ENCODE measurements around the gene TAF13.
"Not testable (repeated sequence)": the region's sequence is repeated elsewhere in the genome, so short reads cannot be mapped to it uniquely, and the experiment has no call there.

TAF13 gene

DNA sequence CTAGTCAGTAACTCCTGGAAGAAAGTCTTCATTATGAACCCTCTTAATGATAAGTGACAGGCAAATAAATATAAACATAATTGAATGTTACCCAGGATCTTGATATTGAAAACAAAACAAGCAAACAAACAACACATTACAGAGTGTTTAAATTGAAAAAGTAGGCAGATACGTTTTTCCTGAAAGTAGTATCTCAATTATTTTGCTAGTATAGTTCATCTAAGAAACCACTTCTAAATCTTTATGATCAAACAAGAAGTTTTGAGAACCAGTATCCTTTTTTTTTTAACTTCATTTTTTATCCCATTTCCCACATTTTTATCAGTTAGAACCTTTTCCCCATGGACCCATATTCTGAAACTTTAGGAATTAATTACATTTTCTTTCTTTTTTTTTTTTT is 30.2 kb downstream of the TAF13 start:
- no peak for DNase-seq

DNA sequence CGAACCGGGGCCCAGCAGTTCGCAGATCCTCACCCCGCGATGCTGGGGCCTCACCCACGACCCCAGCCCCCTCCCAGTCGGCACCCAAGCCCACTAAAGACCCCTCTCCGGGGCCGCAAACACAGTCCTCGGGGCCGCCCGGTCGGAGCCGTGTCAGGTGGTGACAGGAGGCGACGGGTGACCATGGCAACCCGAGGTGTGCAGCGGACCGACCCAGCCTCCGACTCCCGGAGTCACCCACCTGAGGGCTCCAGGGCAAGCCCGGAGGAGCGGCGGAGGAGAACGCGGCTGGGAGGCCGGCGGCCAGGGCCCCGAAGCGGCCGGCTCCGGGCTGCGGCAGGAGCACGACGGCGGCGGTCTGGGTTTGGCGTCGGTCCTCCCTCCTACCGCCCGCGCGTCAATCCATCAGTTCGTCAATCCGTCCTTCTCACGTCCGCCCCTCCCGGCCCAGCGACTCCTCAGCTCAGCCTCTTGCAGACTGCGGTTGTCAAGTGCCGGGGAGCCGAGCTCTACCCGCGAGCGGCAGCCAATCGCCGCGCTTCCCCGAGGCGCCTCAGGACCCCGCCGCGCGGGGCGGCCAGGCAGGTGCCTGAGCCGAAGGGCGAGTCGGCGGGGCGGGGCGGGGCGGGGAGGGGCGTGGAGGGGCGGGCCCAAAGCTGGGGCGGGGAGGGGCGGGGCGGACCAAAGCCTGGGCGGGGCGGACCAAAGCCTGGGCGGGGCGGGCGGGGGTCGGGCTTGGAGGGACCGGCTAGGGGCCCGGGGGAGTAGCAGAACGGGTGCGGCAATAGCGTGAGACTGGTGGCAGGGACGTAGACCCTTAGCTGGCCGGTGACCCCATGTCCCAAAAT is 34.0 kb downstream of the TAF13 start, which contains the start of gene WDR47:
Gene WDR47, minus strand, starts transcription at position 482 of the 848 bp plus-strand sequence. CDS start 18,590 bp downstream, outside the sequence.
- peak; percentile 99 for DNase-seq

DNA sequence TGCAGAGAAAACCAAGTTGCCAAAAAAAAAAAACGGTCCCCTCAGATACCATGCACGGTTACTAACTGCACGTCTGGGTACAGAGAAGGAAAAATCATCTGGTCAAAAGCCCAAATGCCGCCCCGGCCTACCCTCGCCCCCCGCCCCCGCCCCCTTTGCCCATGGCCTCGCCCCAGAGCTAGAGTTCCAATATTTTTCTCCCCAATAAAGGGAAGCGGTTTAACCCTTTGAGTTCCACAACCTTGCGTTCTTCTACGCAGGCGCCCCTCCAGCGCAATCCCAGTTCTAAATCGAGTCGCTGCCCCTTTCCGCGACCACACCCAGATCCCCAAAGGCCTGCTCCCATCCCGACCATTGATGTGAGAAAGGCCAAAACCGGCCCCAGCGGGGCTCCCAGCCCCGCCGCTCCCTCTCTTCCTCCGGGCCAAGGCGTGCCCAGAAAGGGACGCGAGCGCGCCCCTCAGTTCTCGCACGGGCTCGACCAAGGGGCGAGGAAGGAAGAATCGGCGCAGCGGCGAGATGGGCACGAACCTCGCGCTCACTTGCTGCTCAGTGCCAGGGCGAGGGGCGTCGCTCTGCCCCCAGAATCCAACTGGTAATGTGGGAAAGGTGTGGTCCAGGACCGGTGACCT is 34.7 kb downstream of the TAF13 start:
- peak; percentile 74 for DNase-seq

DNA sequence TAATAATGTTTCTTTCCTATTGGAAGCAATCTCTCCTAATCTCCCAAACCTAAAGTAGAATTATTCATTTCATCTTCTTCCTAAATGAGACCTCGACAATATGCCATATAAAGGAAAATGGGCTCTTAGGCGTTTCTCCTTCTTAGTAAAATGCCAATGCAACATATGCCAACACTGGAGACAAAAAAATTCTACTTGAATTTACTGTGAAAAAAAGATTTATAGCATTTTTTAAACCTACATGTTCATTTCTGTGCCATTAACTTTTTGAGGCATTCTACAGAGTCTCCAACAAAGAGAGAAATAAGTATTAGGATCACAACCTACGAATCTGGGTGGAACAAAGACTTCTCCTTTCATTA is 35.2 kb downstream of the TAF13 start:
- no peak for DNase-seq

DNA sequence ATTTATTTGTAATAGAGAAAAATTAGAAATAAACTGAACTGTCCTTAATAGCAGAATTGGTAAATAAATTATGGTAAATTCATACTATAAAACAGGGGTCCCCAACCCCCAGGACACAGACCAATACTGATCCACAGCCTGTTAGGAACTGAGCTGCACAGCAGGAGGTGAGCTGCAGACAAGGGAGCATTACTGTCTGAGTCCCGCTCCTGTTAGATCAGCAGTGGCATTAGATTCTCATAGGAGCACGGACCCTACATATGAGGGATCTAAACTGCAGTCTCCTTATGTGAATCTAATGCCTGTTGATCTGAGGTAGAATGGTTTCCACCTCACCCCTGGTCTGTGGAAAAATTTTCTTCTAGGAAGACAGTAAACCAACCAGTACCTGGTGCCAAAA is 41.4 kb downstream of the TAF13 start:
- no peak for DNase-seq

DNA sequence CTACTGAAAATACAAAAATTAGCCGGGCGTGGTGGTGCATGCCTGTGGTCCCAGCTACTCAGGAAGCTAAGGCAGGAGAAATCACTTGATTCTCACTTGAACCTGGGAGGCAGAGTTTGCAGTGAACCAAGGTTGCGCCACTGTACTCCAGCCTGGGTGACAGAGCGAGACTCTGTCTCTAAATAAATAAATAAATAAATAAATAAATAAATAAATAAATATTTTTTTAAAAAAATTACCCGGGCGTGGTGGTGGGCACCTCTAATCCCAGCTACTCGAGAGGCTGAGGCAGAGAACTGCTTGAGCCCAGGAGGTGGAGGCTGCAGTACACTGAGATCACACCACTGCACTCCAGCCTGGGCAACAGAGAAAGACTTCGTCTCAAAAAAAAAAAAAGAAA is 46.3 kb downstream of the TAF13 start:
- not testable (repeated sequence) for DNase-seq

DNA sequence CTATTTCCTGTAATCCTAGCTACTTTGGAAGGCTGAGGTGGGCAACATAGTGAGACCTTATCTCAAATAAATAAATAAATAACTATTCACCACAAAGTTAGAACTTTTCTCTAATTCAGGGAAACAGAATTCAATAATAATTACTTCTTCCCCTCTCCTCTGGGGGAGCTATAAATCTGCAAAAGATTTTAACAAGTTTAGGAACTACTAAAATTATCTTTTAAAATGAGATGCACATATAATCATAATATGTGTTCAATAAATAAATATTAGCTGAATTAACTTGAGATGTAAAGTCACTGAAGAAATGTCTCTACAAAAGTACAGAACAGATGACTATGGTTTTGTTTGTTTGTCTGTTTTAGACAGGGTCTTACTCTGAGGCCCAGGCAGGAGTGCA is 48.0 kb downstream of the TAF13 start:
- DNase-seq, result peak; percentile 43

DNA sequence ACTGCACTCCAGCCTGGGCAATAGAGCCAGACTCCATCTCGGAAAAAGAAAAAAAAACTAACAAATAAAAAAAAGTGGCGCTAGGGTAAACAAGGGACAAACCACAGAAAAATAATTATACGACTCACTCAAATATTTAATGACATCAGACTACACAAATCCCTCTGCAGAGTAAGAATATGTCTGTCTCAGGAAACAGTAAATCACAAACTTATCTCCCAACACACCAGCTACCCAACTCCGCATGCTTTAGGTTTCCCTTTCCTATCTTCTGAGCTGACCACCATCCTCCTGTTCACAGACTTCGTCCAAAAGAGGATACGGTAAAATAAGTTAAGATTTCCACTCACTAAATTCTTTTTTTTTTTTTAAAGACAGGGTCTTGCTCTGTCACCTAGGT is 50.1 kb downstream of the TAF13 start:
- peak; percentile 41 for DNase-seq

DNA sequence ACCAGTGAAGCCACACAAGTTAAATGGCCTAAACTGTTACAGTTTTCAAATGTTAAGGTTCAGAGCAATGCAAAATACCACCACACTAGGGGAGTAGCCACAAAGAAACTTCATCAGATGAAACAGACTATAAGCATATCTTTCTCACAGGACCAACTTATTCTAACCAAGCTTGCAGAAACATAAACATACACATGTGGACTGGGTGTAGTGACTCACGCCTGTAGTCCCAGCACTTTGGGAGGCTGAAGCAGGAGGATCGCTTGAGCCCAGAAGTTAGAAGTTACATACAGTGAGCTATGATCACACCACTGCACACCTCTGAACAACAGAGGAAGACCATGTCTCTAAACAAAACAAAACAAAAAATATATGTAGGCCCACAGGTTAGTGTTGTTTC is 51.2 kb downstream of the TAF13 start:
- DNase-seq, result peak; percentile 4

DNA sequence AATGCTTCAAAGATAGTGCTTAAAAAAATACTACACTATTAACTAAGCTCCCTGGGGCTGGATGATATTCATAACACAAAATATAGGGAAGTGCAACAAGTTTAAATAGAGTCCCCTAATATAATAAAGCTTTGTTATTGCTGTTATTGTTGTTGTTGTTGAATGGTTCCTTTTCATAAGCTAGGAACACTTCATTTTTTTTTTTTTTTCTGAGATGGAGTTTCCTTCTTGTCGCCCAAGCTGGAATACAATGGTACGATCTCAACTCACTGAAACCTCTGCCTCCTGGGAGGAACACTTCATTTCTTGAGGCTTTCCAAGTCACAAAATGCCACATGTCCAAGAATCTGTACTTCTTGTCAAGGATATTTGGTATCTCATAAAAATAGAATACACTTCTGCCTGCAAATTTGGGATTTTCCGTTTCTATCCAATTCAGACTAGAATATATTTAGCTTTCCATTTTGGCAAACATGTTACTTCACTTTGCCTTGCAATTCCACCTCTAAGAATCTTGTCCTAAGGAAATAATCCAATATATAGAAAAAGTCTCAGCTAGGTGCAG is 55.0 kb downstream of the TAF13 start:
- DNase-seq, result no peak

DNA sequence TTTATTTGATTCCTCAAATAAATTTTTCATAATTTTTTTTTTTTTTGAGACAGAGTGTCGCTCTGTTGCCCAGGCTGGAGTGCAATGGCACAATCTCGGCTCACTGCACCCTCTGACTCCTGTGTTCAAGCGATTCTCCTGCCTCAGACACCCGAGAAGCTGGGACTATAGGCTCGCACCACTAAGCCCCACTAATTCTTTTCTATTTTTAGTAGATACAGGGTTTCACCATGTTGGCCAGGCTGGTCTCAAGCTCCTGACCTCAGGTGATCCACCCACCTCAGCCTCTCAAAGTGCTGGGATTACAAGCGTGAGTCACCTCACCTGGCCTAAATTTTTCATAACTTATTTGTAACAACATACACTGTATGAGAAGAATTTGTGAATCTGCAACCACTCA is 58.1 kb downstream of the TAF13 start:
- DNase-seq, result not testable (repeated sequence)

DNA sequence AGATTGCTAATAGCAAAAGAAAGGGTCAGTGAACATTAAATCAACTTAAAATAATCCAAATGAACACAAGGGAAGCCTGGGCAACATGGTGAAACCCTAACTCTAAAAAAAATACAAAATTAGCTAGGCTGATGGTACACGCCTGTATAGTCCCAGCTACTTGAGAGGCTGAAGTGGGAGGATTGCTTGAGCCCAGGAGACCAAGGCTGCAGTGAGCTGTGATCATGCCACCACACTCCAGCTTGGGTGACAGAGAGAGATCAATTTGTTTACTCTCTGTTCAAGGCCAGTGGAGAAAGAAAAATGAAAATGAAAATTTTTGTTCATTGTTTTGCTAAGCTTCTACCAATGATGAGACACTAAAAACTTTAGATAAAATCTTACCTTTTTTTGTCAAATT is 58.7 kb downstream of the TAF13 start:
- DNase-seq, result no peak
